Measurements from ENCODE around the gene F10.

GRCh38 chr13:113148940-113149503 is 26.4 kb downstream of the F10 start:
- TF ChIP-seq CTCF (IDR thresholded peaks at IDR 0.05), result no peak
- no peak for TF ChIP-seq POLR2A (IDR thresholded peaks at IDR 0.05)
